Measurements from ENCODE around the gene PLCB3. TPM values are rescaled to one million over a fixed set of nuclear protein-coding genes. Genes with fewer than 3 reads are reported as not detected.

Gene PLCB3
- total RNA-seq, 1 donor from 2014 or later, result 34.9 TPM

- H3K36me3 Mint-ChIP-seq, result no peaks in the 10 kb centered on the region
- DNase-seq (ENCODE audit: low spot score in 2 of 2, unreplicated experiment in 2 of 2), result no peak
- peaks cover 30% of the 10 kb centered on the region for H3K4me1 Mint-ChIP-seq
- H3K27me3 Mint-ChIP-seq (ENCODE audit: low read depth), result no peaks in the 10 kb centered on the region
- peak overlapping the region; percentile 83 for H3K4me3 Mint-ChIP-seq
- TF ChIP-seq, protein P1, sequence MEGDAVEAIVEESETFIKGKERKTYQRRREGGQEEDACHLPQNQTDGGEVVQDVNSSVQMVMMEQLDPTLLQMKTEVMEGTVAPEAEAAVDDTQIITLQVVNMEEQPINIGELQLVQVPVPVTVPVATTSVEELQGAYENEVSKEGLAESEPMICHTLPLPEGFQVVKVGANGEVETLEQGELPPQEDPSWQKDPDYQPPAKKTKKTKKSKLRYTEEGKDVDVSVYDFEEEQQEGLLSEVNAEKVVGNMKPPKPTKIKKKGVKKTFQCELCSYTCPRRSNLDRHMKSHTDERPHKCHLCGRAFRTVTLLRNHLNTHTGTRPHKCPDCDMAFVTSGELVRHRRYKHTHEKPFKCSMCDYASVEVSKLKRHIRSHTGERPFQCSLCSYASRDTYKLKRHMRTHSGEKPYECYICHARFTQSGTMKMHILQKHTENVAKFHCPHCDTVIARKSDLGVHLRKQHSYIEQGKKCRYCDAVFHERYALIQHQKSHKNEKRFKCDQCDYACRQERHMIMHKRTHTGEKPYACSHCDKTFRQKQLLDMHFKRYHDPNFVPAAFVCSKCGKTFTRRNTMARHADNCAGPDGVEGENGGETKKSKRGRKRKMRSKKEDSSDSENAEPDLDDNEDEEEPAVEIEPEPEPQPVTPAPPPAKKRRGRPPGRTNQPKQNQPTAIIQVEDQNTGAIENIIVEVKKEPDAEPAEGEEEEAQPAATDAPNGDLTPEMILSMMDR (IDR thresholded peaks at IDR 0.05; ENCODE audit: unreplicated experiment), result no peak
- H3K9me3 Mint-ChIP-seq, result no peaks in the 10 kb centered on the region
- H3K27ac Mint-ChIP-seq, result peak overlapping the region; percentile 85
Observed at GRCh38 chr11:64230985-64231365, 20.4 kb upstream of the PLCB3 start.

GRCh38 chr11:64231546-64231945 is 19.8 kb upstream of the PLCB3 start:
- peaks cover 30% of the 10 kb centered on the region for H3K4me1 Mint-ChIP-seq
- no peak overlapping the region for H3K27ac Mint-ChIP-seq
- H3K27me3 Mint-ChIP-seq (ENCODE audit: low read depth), result no peaks in the 10 kb centered on the region
- peak overlapping the region; percentile 83 for H3K4me3 Mint-ChIP-seq
- TF ChIP-seq, protein P1 (IDR thresholded peaks at IDR 0.05; ENCODE audit: unreplicated experiment), result no peak
- H3K36me3 Mint-ChIP-seq, result no peaks in the 10 kb centered on the region
- no peaks in the 10 kb centered on the region for H3K9me3 Mint-ChIP-seq
- no peak for DNase-seq (ENCODE audit: low spot score in 2 of 2, unreplicated experiment in 2 of 2)

- Mint-ChIP-seq H3K9me3 (no peaks in the 10 kb centered on the region), H3K4me1 (peaks cover 23% of the 10 kb centered on the region), H3K4me3 (peak overlapping the region; percentile 83), H3K36me3 (no peaks in the 10 kb centered on the region), H3K27me3 (ENCODE audit: low read depth) (no peaks in the 10 kb centered on the region), H3K27ac (peak overlapping the region; percentile 47)
- DNase-seq (ENCODE audit: low spot score in 2 of 2, unreplicated experiment in 2 of 2), result no peak
- TF ChIP-seq, protein P1 (IDR thresholded peaks at IDR 0.05; ENCODE audit: unreplicated experiment), result no peak
Observed at GRCh38 chr11:64232182-64232966, 19.0 kb upstream of the PLCB3 start.

GRCh38 chr11:64232967-64233315 is 18.4 kb upstream of the PLCB3 start:
- H3K36me3 Mint-ChIP-seq, result peaks cover 3% of the 10 kb centered on the region
- peaks cover 19% of the 10 kb centered on the region for H3K4me1 Mint-ChIP-seq
- no peak for DNase-seq (ENCODE audit: low spot score in 2 of 2, unreplicated experiment in 2 of 2)
- H3K9me3 Mint-ChIP-seq, result no peaks in the 10 kb centered on the region
- TF ChIP-seq, protein P1 (IDR thresholded peaks at IDR 0.05; ENCODE audit: unreplicated experiment), result no peak
- no peaks in the 10 kb centered on the region for H3K27me3 Mint-ChIP-seq (ENCODE audit: low read depth)
- peak overlapping the region; percentile 83 for H3K4me3 Mint-ChIP-seq
- peak overlapping the region; percentile 47 for H3K27ac Mint-ChIP-seq

DNA sequence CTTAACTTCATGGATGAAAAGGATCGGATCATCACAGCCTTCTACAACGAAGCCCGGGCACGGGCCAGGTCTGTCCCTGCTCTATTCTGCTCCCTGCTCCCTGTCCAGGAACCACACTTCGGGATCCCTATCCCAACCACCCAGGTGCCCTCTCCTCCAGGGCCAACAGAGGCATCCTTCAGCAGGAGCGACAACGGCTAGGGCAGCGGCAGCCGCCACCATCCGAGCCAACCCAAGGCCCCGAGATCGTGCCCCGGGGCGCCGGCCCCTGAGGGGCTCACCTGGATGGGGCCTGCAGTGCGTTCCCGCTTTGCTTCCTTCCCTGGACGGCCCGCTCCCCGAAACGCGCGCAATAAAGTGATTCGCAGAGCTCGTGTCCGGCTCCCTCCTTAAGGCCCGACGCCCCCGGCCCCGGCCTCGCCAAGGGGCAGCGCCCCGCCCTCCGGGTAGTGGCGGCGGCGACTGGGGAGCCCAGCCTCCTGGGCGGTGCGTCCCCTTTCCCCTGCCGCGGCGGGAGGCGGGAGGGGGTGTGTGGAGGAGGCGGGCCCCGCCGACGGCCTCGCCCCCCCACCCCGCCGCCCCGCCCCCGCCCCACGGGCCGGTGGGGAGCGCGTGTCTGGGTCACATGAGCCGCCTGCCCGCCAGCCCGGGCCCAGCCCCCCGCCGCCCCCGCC is 17.3 kb upstream of the PLCB3 start, which contains the start of gene VEGFB:
TSS of gene VEGFB (plus strand) at position 672 of the 674 bp plus-strand sequence. CDS start 250 bp downstream, outside the sequence.
- Mint-ChIP-seq H3K4me3 (peak within 1 kb of the TSS; percentile 83), H3K27ac (peak within 1 kb of the TSS; percentile 85), H3K36me3 (peaks cover 3% of the 10 kb centered on the region), H3K27me3 (ENCODE audit: low read depth) (no peaks in the 10 kb centered on the region), H3K4me1 (peaks cover 19% of the 10 kb centered on the region), H3K9me3 (no peaks in the 10 kb centered on the region)
- peak in 1 of 2 experiments; percentile 55 for DNase-seq (ENCODE audit: low spot score in 2 of 2, unreplicated experiment in 2 of 2)
- TF ChIP-seq, protein P1 (IDR thresholded peaks at IDR 0.05; ENCODE audit: unreplicated experiment), result no peak
